ENCODE data around the gene PNPLA3. TPM values are rescaled to one million over a fixed set of nuclear protein-coding genes. Genes with fewer than 3 reads are reported as not detected.

The PNPLA3 gene
- total and polyA plus RNA-seq, 2 donors, result 0.19 to 0.37 TPM

DNA sequence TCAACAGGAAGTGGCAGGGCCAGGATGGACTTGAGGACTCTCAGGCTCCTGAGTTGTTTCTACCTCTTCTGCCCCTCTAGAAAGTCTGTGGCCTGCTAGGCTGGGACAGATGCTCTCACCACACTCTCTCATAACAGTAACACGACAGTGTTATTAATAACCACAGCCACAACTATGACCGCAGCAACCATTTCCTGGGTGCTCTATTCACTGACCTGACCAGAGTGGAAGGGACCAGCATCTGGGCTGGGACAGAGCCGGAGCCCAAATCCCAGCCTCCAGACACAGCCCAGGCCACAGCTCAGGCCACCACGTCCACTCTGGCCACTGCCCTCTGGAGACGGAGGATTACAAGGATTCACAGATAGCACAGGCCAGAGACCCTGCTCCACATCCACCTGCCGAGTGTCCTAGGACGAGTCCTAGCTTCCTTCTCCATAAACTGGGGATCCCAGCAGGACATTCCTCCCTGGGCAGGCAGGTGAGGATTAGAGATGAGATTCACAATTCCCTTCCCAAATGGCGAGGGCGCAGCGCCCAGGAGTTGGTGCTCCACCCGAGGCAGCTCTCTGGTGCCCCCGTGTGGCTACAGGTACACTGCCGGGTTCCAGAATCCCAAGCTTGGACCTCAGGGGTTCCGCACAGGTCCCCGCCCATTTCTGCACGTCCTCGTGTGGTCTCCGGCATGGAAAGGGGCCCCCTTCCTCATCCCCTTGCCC, 38.8 kb upstream of the PNPLA3 start:
- Histone ChIP-seq H3K4me1 (ENCODE audit: insufficient read depth) (no peaks in the 10 kb centered on the region), H3K4me3 (ENCODE audit: low read depth, low read length) (no peak overlapping the region), H3K36me3 (ENCODE audit: insufficient read depth) (no peaks in the 10 kb centered on the region), H3K27ac (ENCODE audit: low read depth) (no peak overlapping the region)
- no peak for DNase-seq (ENCODE audit: extremely low spot score)
- WGBS, result 23% methylated on average over 18 of the region's 18 CpGs

DNA sequence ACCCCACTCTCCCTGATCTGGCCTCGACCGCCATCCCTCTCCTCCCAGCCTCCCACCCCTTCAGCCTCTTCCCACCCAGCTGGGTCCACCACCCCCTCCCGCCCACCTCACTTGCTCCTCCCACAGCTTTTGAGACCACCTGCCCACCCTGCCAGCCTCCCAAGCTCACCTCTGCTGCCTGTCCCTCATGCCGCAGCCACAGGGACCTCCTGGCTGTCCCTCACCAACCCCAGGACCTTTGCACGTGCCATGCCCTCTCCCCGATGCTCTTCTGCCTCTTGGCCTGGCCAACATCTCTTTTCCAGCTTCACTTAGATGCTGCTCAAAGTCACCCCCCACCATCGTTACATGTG, 38.3 kb upstream of the PNPLA3 start:
- H3K4me3 ChIP-seq (ENCODE audit: low read depth, low read length), result no peak overlapping the region
- WGBS, result 68% methylated on average over 7 of the region's 7 CpGs
- H3K36me3 ChIP-seq (ENCODE audit: insufficient read depth), result no peaks in the 10 kb centered on the region
- DNase-seq (ENCODE audit: extremely low spot score), result no peak
- no peaks in the 10 kb centered on the region for H3K4me1 ChIP-seq (ENCODE audit: insufficient read depth)
- H3K27ac ChIP-seq (ENCODE audit: low read depth), result no peak overlapping the region

DNA sequence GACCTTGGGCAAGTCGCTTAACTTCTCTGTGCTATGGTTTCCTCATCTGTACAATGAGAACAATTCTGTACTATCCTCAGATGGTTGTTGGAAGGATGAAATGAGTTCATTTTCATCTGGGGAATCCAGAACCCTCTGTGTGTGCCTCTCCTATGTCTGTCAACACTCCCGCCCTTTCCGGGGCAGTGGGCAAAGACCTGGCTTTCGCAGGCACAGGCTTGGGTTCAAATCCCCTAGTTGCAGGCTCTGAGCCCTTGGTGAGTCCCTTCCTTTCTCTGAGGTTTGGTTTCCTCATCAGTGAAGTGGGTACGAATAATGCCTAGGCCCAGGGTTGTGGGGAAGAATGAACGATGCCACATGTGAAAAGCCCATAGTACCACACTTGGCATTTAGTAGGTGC, 37.8 kb upstream of the PNPLA3 start:
- H3K36me3 ChIP-seq (ENCODE audit: insufficient read depth), result no peaks in the 10 kb centered on the region
- WGBS, result 91% methylated on average over 6 of the region's 6 CpGs
- H3K4me1 ChIP-seq (ENCODE audit: insufficient read depth), result no peaks in the 10 kb centered on the region
- H3K27ac ChIP-seq (ENCODE audit: low read depth), result no peak overlapping the region
- no peak overlapping the region for H3K4me3 ChIP-seq (ENCODE audit: low read depth, low read length)
- no peak for DNase-seq (ENCODE audit: extremely low spot score)

DNA sequence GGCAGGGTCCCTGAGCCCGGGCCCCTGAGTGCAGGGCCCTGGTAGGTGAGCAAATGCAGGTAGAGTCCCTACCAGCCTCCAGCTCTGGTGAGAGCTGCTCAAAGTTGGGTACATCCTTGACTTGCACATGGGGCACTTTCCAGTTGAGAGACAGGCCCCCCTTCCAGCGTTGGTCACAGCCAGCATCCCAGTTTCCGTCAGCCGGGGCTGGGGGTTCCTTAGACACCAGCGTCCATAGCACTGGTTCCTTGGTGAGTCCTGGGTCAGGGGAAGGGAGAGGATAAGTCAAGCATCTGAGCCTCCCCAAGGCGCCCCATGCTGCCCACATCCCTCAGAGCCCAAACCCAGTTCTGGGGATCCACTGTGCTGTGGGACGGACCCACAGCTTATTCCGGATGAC, 37.4 kb upstream of the PNPLA3 start:
- Histone ChIP-seq H3K36me3 (ENCODE audit: insufficient read depth) (no peaks in the 10 kb centered on the region), H3K27ac (ENCODE audit: low read depth) (no peak overlapping the region), H3K4me1 (ENCODE audit: insufficient read depth) (no peaks in the 10 kb centered on the region), H3K4me3 (ENCODE audit: low read depth, low read length) (no peak overlapping the region)
- 63% methylated on average over 8 of the region's 8 CpGs for WGBS
- DNase-seq (ENCODE audit: extremely low spot score), result no peak

DNA sequence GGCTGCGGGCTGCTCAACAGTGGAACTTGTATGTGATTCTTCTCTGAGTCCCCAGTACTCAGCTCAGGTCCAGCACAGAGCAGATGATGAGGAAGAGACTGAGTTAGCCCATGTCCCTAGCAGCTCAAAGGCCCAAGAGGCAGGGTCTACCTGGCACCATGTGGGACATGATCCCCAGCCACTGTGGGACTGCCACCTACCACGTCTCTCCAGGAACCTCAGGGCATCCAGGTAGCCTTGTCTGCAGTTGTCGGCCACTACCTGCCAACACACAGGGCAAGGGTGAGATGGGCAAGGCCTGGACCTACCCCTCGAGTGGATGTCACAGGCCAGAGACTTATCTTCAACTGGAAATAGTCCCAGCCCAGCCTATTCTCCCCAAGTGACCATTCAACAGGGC, 36.2 kb upstream of the PNPLA3 start:
- 72% methylated on average over 4 of the region's 4 CpGs for WGBS
- DNase-seq (ENCODE audit: extremely low spot score), result no peak
- Histone ChIP-seq H3K27ac (ENCODE audit: low read depth) (no peak overlapping the region), H3K4me3 (ENCODE audit: low read depth, low read length) (no peak overlapping the region), H3K36me3 (ENCODE audit: insufficient read depth) (no peaks in the 10 kb centered on the region), H3K4me1 (ENCODE audit: insufficient read depth) (no peaks in the 10 kb centered on the region)

DNA sequence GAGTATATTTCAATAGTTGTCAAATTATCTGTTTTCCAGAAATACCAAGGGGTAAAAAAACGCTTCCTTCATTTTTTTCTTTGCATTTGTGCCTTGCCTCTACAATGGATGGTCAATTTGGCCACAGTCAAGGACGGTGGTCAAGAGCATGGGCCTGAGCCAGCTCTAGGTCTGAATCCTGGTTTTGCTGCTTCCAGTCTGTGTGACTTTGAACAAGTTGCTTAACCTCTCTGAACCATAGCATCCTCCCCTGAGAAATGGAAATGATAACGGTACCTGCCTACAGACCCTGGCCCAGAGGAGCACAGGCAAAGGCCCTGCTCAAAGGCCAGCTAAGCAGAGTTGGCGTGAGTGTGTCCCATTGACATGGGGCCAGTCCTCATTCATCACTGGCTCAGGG, 34.9 kb upstream of the PNPLA3 start:
- no peak overlapping the region for H3K27ac ChIP-seq (ENCODE audit: low read depth)
- no peaks in the 10 kb centered on the region for H3K36me3 ChIP-seq (ENCODE audit: insufficient read depth)
- DNase-seq (ENCODE audit: extremely low spot score), result no peak
- WGBS, result 82% methylated on average over 4 of the region's 4 CpGs
- H3K4me1 ChIP-seq (ENCODE audit: insufficient read depth), result no peaks in the 10 kb centered on the region
- no peak overlapping the region for H3K4me3 ChIP-seq (ENCODE audit: low read depth, low read length)

DNA sequence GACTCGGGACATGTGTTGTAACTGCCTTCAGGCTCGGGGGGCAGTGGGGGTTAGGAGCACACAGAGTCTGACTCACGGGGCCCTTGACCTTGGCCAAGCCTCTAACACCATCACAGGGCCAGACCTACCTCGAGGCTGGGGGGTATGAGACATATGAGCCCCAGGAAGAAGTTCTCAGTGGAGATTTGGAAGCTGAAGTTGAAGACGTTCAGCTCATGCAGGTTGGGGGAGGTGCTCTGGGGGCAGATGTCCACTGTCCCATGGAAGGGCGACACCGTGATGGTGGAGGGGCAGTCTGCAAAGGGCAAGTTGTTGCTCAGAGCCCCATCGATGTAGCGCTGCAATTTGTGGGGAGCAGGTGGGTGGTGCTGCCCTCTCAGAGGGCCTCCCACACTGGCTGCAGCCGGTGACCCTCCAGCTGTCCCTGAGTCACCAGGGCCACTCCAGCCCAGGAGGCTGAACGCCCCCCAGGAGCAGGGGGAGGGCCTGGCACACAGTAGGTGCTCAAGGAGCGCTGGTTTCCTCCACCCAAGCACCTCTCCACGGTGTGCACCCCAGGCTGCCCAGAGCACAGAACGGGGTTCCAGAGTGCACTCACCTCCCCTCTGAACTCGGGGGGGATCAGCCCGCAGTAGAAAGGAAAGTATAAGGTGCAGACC, 34.3 kb upstream of the PNPLA3 start:
- no peak for DNase-seq (ENCODE audit: extremely low spot score)
- Histone ChIP-seq H3K36me3 (ENCODE audit: insufficient read depth) (no peaks in the 10 kb centered on the region), H3K4me1 (ENCODE audit: insufficient read depth) (no peaks in the 10 kb centered on the region), H3K27ac (ENCODE audit: low read depth) (no peak overlapping the region), H3K4me3 (ENCODE audit: low read depth, low read length) (no peak overlapping the region)
- WGBS, result 75% methylated on average over 16 of the region's 16 CpGs

DNA sequence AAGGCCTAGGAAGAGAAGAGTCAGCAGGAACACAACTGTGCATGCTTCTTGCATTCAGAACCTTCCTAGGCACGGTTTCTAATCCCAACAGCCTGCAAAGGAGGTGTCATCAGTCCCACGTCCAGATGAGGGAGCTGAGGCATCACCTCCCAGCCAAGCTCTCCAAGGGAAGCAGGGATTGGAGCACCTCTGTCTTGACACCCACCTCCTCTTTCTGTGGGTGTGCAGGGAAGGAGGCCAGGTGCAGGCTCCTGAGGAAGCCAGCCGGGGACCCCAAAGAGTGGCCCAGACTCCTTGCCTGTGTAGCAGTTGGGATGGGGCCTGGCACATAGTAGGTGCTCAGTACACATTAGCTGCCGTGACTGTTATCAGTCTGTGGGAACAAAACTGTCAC, 33.7 kb upstream of the PNPLA3 start:
- Histone ChIP-seq H3K36me3 (ENCODE audit: insufficient read depth) (no peaks in the 10 kb centered on the region), H3K27ac (ENCODE audit: low read depth) (no peak overlapping the region), H3K4me3 (ENCODE audit: low read depth, low read length) (no peak overlapping the region), H3K4me1 (ENCODE audit: insufficient read depth) (no peaks in the 10 kb centered on the region)
- DNase-seq (ENCODE audit: extremely low spot score), result no peak
- 42% methylated on average over 4 of the region's 4 CpGs for WGBS

DNA sequence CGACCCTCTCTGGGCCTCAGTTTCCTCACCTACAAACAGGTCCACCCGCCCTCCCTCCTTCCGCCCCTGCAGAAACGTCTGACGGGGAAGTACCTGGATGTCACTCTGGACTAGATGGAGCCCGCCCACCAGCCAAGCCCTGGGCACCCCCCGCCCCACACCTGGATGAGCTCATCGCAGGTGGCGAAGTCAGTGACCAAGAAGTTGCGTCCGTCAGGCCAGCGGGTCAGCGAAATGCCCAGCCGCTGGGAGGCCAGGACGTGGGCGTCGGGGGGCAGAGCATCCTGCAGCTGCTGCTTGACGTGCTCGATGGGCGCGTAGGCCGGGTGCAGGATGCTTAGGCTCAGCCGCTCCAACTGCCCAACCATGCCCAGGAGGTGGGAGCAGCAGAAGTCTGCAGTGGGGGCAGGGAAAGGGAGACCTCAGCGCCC, 32.7 kb upstream of the PNPLA3 start:
- Histone ChIP-seq H3K36me3 (ENCODE audit: insufficient read depth) (no peaks in the 10 kb centered on the region), H3K4me3 (ENCODE audit: low read depth, low read length) (no peak overlapping the region), H3K4me1 (ENCODE audit: insufficient read depth) (no peaks in the 10 kb centered on the region), H3K27ac (ENCODE audit: low read depth) (no peak overlapping the region)
- DNase-seq (ENCODE audit: extremely low spot score), result no peak
- 16% methylated on average over 24 of the region's 24 CpGs for WGBS

DNA sequence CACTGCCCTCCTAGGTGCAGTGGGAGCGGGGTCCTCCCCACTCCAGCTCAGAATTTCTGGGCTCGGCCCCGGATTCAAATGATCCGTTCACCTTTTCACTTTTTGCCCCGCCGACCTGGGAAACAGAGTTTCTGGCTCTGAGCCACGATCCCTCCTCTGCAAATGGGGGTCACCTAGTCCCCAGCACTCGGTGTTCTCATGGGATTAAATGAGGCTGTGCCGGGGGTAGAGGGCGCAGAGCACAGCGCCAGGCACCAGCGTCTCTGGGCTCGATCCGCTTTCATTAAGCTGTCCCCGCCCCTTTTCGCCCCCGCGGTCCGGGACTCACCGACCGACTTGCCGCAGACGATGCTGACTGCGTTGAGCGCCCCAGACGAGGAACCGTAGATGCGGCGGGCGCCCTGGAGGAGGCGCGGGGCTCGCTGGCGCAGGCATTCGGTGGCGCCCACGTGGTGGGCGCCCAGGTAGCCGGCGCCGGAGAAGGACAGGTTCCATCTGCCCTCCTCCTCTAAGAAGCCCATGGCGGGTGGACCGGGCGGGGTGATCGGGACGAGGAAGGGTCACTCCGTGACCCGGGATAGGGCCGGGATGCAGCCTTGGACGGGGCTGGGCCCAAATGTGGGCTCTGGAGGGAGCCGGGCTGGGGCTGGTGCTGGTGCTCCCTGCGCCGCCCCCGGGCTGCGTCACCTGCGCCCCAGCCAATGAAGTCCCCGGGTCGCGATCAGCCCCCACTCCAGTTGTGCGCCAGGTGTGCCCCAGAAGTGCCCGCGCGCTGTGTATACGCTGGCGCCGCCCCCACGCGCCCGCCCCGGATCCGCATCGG, 32.0 kb upstream of the PNPLA3 start, which contains the start of gene PNPLA5:
TSS of gene PNPLA5 (minus strand) at position 654 of the 823 bp plus-strand sequence. CDS start at position 521, 133 bp downstream.
- Histone ChIP-seq H3K27ac (ENCODE audit: low read depth) (no peak within 1 kb of the TSS), H3K36me3 (ENCODE audit: insufficient read depth) (no peaks in the 10 kb centered on the region), H3K4me1 (ENCODE audit: insufficient read depth) (no peaks in the 10 kb centered on the region), H3K4me3 (ENCODE audit: low read depth, low read length) (no peak within 1 kb of the TSS)
- 1% methylated on average over 72 of the region's 72 CpGs for WGBS
- no peak for DNase-seq (ENCODE audit: extremely low spot score)

DNA sequence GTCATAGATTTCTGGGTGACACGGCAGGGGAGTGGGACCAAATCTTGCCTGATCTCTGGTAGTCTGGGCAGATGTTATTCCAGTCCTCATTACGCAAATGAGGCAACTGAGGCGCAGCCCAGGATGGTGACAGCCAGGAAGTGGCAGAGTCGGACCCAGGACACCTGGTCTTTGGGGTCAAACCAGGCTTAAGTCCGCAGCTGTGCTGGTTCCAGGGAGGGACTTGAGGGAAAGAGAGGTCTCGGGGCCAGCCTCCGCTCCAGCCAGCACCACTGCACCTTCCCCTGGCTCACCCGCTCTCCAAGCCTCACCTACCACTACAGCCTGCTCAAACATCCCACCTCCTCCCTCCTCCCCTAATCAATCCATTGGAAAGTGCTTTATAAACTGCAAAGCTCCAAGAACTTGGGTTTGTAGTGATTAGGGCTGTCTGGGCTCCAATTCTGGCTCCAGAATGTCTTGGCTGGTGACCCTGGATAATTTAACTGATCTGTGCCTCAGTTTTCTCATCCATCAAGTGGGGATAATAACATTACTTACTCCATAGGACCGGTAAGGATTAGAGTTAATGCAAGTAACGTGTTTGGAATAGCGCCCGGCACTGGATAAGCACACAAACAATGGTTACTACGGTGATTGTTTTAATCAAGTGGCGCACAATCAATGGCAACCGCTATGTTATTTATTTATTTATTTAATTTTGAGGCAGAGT, 31.3 kb upstream of the PNPLA3 start:
- no peak for DNase-seq (ENCODE audit: extremely low spot score)
- H3K36me3 ChIP-seq (ENCODE audit: insufficient read depth), result no peaks in the 10 kb centered on the region
- H3K27ac ChIP-seq (ENCODE audit: low read depth), result no peak overlapping the region
- H3K4me1 ChIP-seq (ENCODE audit: insufficient read depth), result no peaks in the 10 kb centered on the region
- WGBS, result 45% methylated on average over 15 of the region's 15 CpGs
- H3K4me3 ChIP-seq (ENCODE audit: low read depth, low read length), result no peak overlapping the region

DNA sequence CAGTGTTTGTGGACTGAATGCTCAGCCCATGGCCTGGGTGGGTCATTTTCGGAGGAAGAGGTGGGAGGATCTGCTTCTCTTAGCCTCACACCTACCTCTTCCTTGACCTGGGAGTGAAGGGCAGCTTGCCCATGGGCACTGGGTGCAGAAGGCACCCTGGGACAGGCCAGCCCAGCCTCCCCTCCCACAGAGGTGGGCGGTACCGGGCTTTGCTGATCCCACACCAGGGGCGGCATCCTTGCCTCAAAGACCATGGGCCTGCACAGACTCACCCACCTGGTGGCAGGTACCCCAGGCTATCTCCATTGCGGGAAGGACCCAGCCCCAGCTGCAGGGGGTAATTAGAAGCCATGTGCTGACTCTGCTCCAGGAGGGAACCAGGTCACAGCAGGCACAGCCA, 30.3 kb upstream of the PNPLA3 start:
- DNase-seq (ENCODE audit: extremely low spot score), result no peak
- no peaks in the 10 kb centered on the region for H3K4me1 ChIP-seq (ENCODE audit: insufficient read depth)
- H3K36me3 ChIP-seq (ENCODE audit: insufficient read depth), result no peaks in the 10 kb centered on the region
- H3K27ac ChIP-seq (ENCODE audit: low read depth), result no peak overlapping the region
- H3K4me3 ChIP-seq (ENCODE audit: low read depth, low read length), result no peak overlapping the region
- WGBS, result 73% methylated on average over 5 of the region's 5 CpGs

DNA sequence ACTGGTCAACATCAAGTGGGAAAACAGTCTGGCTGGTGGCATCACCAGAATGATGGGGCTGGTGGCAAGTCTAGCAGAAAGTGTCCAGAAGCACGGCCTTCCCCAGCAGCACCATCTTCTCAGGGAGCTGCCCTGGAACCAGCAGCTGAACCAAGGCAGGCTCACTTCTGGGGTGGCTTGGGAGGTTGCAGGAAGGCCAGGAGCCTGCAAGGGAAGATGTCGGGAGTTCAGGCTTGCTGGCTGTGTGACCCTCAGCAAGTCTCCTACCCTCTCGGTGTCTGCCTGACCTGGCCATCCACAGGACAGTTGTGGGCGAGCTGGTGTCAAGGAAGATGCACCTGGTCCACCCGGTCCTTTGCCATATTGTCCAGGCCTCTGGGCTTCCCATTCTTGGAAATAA, 29.5 kb upstream of the PNPLA3 start:
- DNase-seq (ENCODE audit: extremely low spot score), result no peak
- Histone ChIP-seq H3K27ac (ENCODE audit: low read depth) (no peak overlapping the region), H3K36me3 (ENCODE audit: insufficient read depth) (no peaks in the 10 kb centered on the region), H3K4me1 (ENCODE audit: insufficient read depth) (no peaks in the 10 kb centered on the region), H3K4me3 (ENCODE audit: low read depth, low read length) (no peak overlapping the region)
- WGBS, result 91% methylated on average over 5 of the region's 5 CpGs
